Measurements from ENCODE around the gene HP1BP3. TPM values are rescaled to one million over a fixed set of nuclear protein-coding genes. Genes with fewer than 3 reads are reported as not detected.

Gene HP1BP3
- 173 and 196 TPM in 2 replicates for total RNA-seq

GRCh38 chr1:20787029-20787839, at the start of gene HP1BP3:
Gene HP1BP3, minus strand, starts transcription at chr1:20787307. Its CDS starts 6,867 bp downstream, at chr1:20780440.

GRCh38 chr1:20732588-20733359, 54.3 kb downstream of the HP1BP3 start, which contains the start of gene SH2D5:
Gene SH2D5, minus strand, starts transcription at chr1:20732703. Its CDS starts 4,659 bp downstream, at chr1:20728044.

GRCh38 chr1:20717452-20718342, 69.4 kb downstream of the HP1BP3 start, which contains the start of gene KIF17:
Gene KIF17, minus strand, starts transcription at chr1:20718007. Its CDS starts 301 bp downstream, at chr1:20717706.

Other genes with a start within 250 kb of the HP1BP3 start
- 0.28 TPM in 1 of 2 replicates, not detected in the other for gene FAM43B, start 234.7 kb downstream of the HP1BP3 start, total RNA-seq
- 0.85 TPM in 1 of 2 replicates, not detected in the other for gene CDA, start 198.2 kb downstream of the HP1BP3 start, total RNA-seq
- gene PINK1, start 153.8 kb downstream of the HP1BP3 start, total RNA-seq, result 54.6 and 96.1 TPM in 2 replicates
- gene DDOST, start 125.9 kb downstream of the HP1BP3 start, total RNA-seq, result 228 and 388 TPM in 2 replicates
- gene KIF17, start 69.3 kb downstream of the HP1BP3 start, total RNA-seq, result 1.3 and 5.1 TPM in 2 replicates
- gene SH2D5, start 54.6 kb downstream of the HP1BP3 start, total RNA-seq, result 4.0 and 10.7 TPM in 2 replicates